OCI-LY1 (cell line): ENCODE measurements around the gene JUN.

ENCODE experiments used
- H2AFZ ChIP-seq: fragments of 200-600 bp; sonication (generic), shearing (Covaris generic); 2 replicates; pipeline ENCODE4 v1.6.0; 2014; ENCODE audit warnings: antibody characterized with exemption, mild to moderate bottlenecking, low read length
- H3F3A ChIP-seq: fragments of 200-600 bp; sonication (generic), shearing (Covaris generic); 2 replicates; pipeline ENCODE4 v1.6.0; 2014; ENCODE audit warnings: mild to moderate bottlenecking, antibody characterized with exemption, low read length, moderate library complexity; ENCODE audit not compliant: insufficient read depth
- H3K27ac ChIP-seq: fragments of 200-600 bp; sonication (generic); 2 replicates; pipeline ENCODE4 v1.5.1; 2014; ENCODE audit warnings: low read length, mixed run types, mild to moderate bottlenecking, low read depth; ENCODE audit not compliant: poor library complexity, severe bottlenecking
- H3K27me3 ChIP-seq: fragments of 200-600 bp; sonication (generic); 2 replicates; pipeline ENCODE4 v1.6.0; 2014; ENCODE audit warnings: antibody characterized with exemption, mild to moderate bottlenecking, low read length, moderate library complexity; ENCODE audit not compliant: insufficient read depth
- H3K36me3 ChIP-seq: fragments of 200-600 bp; sonication (generic); 2 replicates; pipeline ENCODE4 v1.6.1; 2014; ENCODE audit warnings: mild to moderate bottlenecking, antibody characterized with exemption, low read length, moderate library complexity, mixed read lengths; ENCODE audit not compliant: insufficient read depth
- H3K4me1 ChIP-seq: fragments of 200-600 bp; sonication (generic); 2 replicates; pipeline ENCODE4 v1.5.1; 2014; ENCODE audit warnings: mild to moderate bottlenecking, low read length, moderate library complexity; ENCODE audit not compliant: insufficient read depth, severe bottlenecking
- H3K4me2 ChIP-seq: fragments of 200-600 bp; sonication (generic), shearing (Covaris generic); 2 replicates; pipeline ENCODE4 v1.6.1; 2014; ENCODE audit warnings: low read length
- H3K4me3 ChIP-seq: fragments of 200-600 bp; sonication (generic); 2 replicates; pipeline ENCODE4 v1.5.1; 2014; ENCODE audit warnings: low read length, low read depth, mild to moderate bottlenecking, mixed read lengths; ENCODE audit not compliant: poor library complexity, severe bottlenecking
- H3K79me2 ChIP-seq: fragments of 200-600 bp; shearing (Covaris generic); 2 replicates; pipeline ENCODE4 v1.6.1; 2016; ENCODE audit warnings: mixed run types, low read length, mixed read lengths; ENCODE audit not compliant: insufficient read depth
- H3K9ac ChIP-seq: fragments of 200-600 bp; sonication (generic), shearing (Covaris generic); 2 replicates; pipeline ENCODE4 v1.6.1; 2014; ENCODE audit warnings: mild to moderate bottlenecking, low read length, mixed read lengths
- H3K9me2 ChIP-seq: fragments of 200-600 bp; sonication (generic), shearing (Covaris generic); 2 replicates; pipeline ENCODE4 v1.6.1; 2014; ENCODE audit warnings: low read depth, mild to moderate bottlenecking, low read length, mixed read lengths
- H3K9me3 ChIP-seq: fragments of 200-600 bp; shearing (Covaris generic); 2 replicates; pipeline ENCODE4 v1.6.1; 2014; ENCODE audit warnings: low read length, mixed read lengths
- H4K20me1 ChIP-seq: fragments of 200-600 bp; sonication (generic), shearing (Covaris generic); 2 replicates; pipeline ENCODE4 v1.6.0; 2016; ENCODE audit warnings: mild to moderate bottlenecking, low read length; ENCODE audit not compliant: insufficient read depth
- EZH2 ChIP-seq: fragments of 200-600 bp; sonication (generic), shearing (Covaris generic); IDR thresholded peaks from 2 replicates; pipeline ENCODE4 v1.8.0; 2017; ENCODE audit warnings: borderline replicate concordance, mixed run types, mild to moderate bottlenecking, antibody characterized with exemption, low read length, moderate library complexity, mixed read lengths
- TF ChIP-seq, protein P1 (sequence below): fragments of 200-600 bp; sonication (generic), shearing (Covaris generic); IDR thresholded peaks from 2 replicates; pipeline ENCODE4 v1.5.1; 2017; ENCODE audit warnings: mild to moderate bottlenecking, antibody characterized with exemption, low read length, moderate library complexity, mixed read lengths

Gene JUN

GRCh38 chr1:58780411-58780810 lies 3.4 kb downstream of the JUN start:
- Histone ChIP-seq H2AFZ (no peak overlapping the region), H3K4me1 (peaks cover 26% of the 10 kb centered on the region), H3K4me3 (no peak overlapping the region), H3F3A (no peaks in the 10 kb centered on the region), H3K9ac (no peak overlapping the region), H3K27ac (no peak overlapping the region), H3K79me2 (no peaks in the 10 kb centered on the region), H3K9me2 (no peaks in the 10 kb centered on the region), H4K20me1 (no peaks in the 10 kb centered on the region), H3K4me2 (no peak overlapping the region), H3K27me3 (no peaks in the 10 kb centered on the region; the same call in 1 of the 2 replicates), H3K9me3 (no peaks in the 10 kb centered on the region), H3K36me3 (no peaks in the 10 kb centered on the region)
- TF ChIP-seq, protein P1, sequence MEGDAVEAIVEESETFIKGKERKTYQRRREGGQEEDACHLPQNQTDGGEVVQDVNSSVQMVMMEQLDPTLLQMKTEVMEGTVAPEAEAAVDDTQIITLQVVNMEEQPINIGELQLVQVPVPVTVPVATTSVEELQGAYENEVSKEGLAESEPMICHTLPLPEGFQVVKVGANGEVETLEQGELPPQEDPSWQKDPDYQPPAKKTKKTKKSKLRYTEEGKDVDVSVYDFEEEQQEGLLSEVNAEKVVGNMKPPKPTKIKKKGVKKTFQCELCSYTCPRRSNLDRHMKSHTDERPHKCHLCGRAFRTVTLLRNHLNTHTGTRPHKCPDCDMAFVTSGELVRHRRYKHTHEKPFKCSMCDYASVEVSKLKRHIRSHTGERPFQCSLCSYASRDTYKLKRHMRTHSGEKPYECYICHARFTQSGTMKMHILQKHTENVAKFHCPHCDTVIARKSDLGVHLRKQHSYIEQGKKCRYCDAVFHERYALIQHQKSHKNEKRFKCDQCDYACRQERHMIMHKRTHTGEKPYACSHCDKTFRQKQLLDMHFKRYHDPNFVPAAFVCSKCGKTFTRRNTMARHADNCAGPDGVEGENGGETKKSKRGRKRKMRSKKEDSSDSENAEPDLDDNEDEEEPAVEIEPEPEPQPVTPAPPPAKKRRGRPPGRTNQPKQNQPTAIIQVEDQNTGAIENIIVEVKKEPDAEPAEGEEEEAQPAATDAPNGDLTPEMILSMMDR: no peak
- no peak for TF ChIP-seq EZH2

- Histone ChIP-seq H3K36me3 (no peaks in the 10 kb centered on the region), H3K9me2 (no peaks in the 10 kb centered on the region), H3K27me3 (no peaks in the 10 kb centered on the region; the same call in 1 of the 2 replicates), H3F3A (no peaks in the 10 kb centered on the region), H3K9ac (no peak overlapping the region), H3K4me3 (no peak overlapping the region), H3K27ac (no peak overlapping the region), H3K9me3 (no peaks in the 10 kb centered on the region), H3K79me2 (no peaks in the 10 kb centered on the region), H2AFZ (no peak overlapping the region), H4K20me1 (no peaks in the 10 kb centered on the region), H3K4me2 (no peak overlapping the region), H3K4me1 (peaks cover 20% of the 10 kb centered on the region)
- TF ChIP-seq, protein P1: no peak
- no peak for TF ChIP-seq EZH2
These were observed 4.0 kb downstream of the JUN start for GRCh38 chr1:58779801-58780382.

- Histone ChIP-seq H3K27ac (no peak overlapping the region), H2AFZ (no peak overlapping the region), H3K9me3 (no peaks in the 10 kb centered on the region), H3K4me3 (no peak overlapping the region), H3K9me2 (no peaks in the 10 kb centered on the region), H4K20me1 (no peaks in the 10 kb centered on the region), H3K79me2 (no peaks in the 10 kb centered on the region), H3K9ac (no peak overlapping the region), H3K4me2 (no peak overlapping the region), H3K4me1 (peaks cover 19% of the 10 kb centered on the region), H3F3A (no peaks in the 10 kb centered on the region), H3K36me3 (no peaks in the 10 kb centered on the region), H3K27me3 (no peaks in the 10 kb centered on the region; the same call in 1 of the 2 replicates)
- TF ChIP-seq, protein P1: no peak
- TF ChIP-seq EZH2: no peak
These were observed 4.6 kb downstream of the JUN start for GRCh38 chr1:58779059-58779754.
